Measurements from ENCODE around the gene CDC42.
"Not testable (repeated sequence)": the region's sequence is repeated elsewhere in the genome, so short reads cannot be mapped to it uniquely, and the experiment has no call there.

Gene CDC42

GRCh38 chr1:22078133-22078532 is 25.6 kb downstream of the CDC42 start:
- no peak for TF ChIP-seq CTCF (IDR thresholded peaks at IDR 0.05; ENCODE audit: low read depth, low read length)
- H3K9me3 ChIP-seq (ENCODE audit: severe bottlenecking): no peaks in the 10 kb centered on the region
- H3K27ac ChIP-seq: no peak overlapping the region
- H3K4me3 ChIP-seq (ENCODE audit: low read depth, low read length): no peak overlapping the region
- H3K36me3 ChIP-seq: peaks cover 67% of the 10 kb centered on the region
- DNase-seq: no peak
- no peaks in the 10 kb centered on the region for H3K27me3 ChIP-seq (ENCODE audit: insufficient read depth, low read depth, severe bottlenecking)

GRCh38 chr1:22080191-22080590 is 27.7 kb downstream of the CDC42 start:
- Histone ChIP-seq H3K27me3 (ENCODE audit: insufficient read depth, low read depth, severe bottlenecking) (no peaks in the 10 kb centered on the region), H3K9me3 (ENCODE audit: severe bottlenecking) (no peaks in the 10 kb centered on the region), H3K27ac (no peak overlapping the region), H3K4me3 (ENCODE audit: low read depth, low read length) (no peak overlapping the region), H3K36me3 (peaks cover 62% of the 10 kb centered on the region)
- no peak for TF ChIP-seq CTCF (IDR thresholded peaks at IDR 0.05; ENCODE audit: low read depth, low read length)
- DNase-seq: no peak

DNA sequence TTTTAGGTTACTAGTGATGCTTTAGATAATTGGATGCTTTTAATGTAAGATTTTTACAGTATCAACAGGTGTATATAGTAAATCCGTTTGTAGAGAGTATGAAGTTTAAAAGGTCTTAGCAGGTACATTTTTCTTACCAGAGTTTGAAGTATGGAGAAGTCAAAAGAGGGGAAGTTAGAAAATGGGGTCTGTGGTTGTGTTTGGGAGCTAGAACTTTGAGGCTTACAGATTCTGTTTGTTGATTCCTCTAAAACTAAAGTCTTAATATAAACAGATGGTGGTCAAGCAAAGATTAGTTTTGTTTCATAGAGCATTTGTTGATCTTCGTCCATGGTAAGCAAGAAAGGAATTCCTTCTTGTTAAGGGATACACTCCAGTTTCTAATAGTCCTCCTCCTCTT is 35.8 kb downstream of the CDC42 start:
- Histone ChIP-seq H3K27me3 (ENCODE audit: insufficient read depth, low read depth, severe bottlenecking) (no peaks in the 10 kb centered on the region), H3K27ac (no peak overlapping the region), H3K36me3 (peaks cover 38% of the 10 kb centered on the region), H3K9me3 (ENCODE audit: severe bottlenecking) (no peaks in the 10 kb centered on the region), H3K4me3 (ENCODE audit: low read depth, low read length) (no peak overlapping the region)
- DNase-seq: no peak
- no peak for TF ChIP-seq CTCF (IDR thresholded peaks at IDR 0.05; ENCODE audit: low read depth, low read length)

GRCh38 chr1:22089134-22089571 is 36.6 kb downstream of the CDC42 start:
- peaks cover 36% of the 10 kb centered on the region for H3K36me3 ChIP-seq
- H3K27ac ChIP-seq: no peak overlapping the region
- DNase-seq: no peak
- TF ChIP-seq CTCF (IDR thresholded peaks at IDR 0.05; ENCODE audit: low read depth, low read length): no peak
- H3K9me3 ChIP-seq (ENCODE audit: severe bottlenecking): no peaks in the 10 kb centered on the region
- no peak overlapping the region for H3K4me3 ChIP-seq (ENCODE audit: low read depth, low read length)
- no peaks in the 10 kb centered on the region for H3K27me3 ChIP-seq (ENCODE audit: insufficient read depth, low read depth, severe bottlenecking)

GRCh38 chr1:22089787-22090186 is 37.3 kb downstream of the CDC42 start:
- Histone ChIP-seq H3K27me3 (ENCODE audit: insufficient read depth, low read depth, severe bottlenecking) (no peaks in the 10 kb centered on the region), H3K4me3 (ENCODE audit: low read depth, low read length) (no peak overlapping the region), H3K9me3 (ENCODE audit: severe bottlenecking) (no peaks in the 10 kb centered on the region), H3K27ac (no peak overlapping the region), H3K36me3 (peaks cover 40% of the 10 kb centered on the region)
- no peak for TF ChIP-seq CTCF (IDR thresholded peaks at IDR 0.05; ENCODE audit: low read depth, low read length)
- no peak for DNase-seq

DNA sequence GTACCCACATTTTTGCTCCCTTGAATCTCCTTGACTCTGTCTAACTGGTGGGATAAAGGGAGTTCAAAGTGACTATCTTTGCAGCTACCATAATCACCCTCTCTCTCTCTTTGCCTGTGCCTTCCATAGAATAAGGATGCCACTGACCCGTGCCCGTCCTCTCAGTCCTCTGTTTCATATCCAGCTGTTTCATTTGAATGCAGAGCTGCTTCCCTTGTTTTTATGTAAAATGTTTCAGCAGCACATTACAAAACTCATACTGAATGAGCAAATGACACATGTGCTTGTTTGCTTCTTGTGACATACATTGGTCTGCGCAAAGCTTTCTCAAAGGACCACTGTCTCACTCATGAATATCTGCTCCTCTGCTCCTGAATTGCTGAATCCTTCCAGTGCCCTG is 38.4 kb downstream of the CDC42 start:
- no peaks in the 10 kb centered on the region for H3K27me3 ChIP-seq (ENCODE audit: insufficient read depth, low read depth, severe bottlenecking)
- no peak overlapping the region for H3K27ac ChIP-seq
- peaks cover 47% of the 10 kb centered on the region for H3K36me3 ChIP-seq
- TF ChIP-seq CTCF (IDR thresholded peaks at IDR 0.05; ENCODE audit: low read depth, low read length): no peak
- no peak for DNase-seq
- H3K9me3 ChIP-seq (ENCODE audit: severe bottlenecking): no peaks in the 10 kb centered on the region
- no peak overlapping the region for H3K4me3 ChIP-seq (ENCODE audit: low read depth, low read length)

GRCh38 chr1:22092026-22092768 is 39.7 kb downstream of the CDC42 start:
- not testable (repeated sequence) for H3K27ac ChIP-seq; H3K9me3 ChIP-seq (ENCODE audit: severe bottlenecking); H3K27me3 ChIP-seq (ENCODE audit: insufficient read depth, low read depth, severe bottlenecking); H3K4me3 ChIP-seq (ENCODE audit: low read depth, low read length); DNase-seq
- H3K36me3 ChIP-seq: peaks cover 49% of the 10 kb centered on the region
